ENCODE data around the gene FRMD3.

FRMD3 gene

DNA sequence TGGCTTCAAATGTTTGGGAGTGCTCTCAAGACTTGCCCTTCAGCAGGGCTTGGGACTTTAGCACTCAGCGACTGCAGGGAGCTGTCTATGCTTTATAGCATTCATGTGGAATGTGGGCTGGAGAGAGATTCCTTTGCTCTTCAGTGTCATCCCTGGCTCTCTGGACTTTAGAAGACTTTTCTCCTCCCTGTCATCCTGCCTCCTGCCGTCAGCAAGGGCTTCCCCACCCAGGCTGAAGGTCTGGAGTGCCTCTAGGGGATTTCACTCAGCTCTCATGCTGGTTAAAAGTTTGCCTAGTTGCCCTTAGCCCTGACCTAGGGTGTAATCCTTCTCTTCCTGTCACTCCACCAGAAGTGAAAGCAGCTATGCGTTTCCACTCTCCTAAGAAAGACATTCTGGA, 210.9 kb downstream of the FRMD3 start:
- DNase-seq, result no peak

DNA sequence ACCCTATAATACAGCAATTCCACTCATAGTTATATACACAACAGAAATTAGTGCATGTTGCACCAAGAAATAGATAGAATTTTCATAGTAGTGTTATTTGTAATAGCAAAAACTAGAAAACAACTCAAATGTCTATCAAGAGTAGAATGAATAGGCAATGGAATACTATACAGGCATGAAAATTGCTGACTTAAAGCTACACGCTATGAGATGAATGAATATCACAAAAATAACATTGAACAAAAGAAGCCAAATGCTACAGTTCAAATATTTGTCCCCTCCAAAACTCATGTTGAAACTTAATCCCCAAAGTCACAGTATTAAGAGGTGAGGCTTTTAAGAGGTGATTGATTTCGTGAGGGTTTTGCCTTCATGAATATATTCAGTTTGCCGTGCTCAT, 215.1 kb downstream of the FRMD3 start:
- DNase-seq, result no peak

- DNase-seq, result no peak
Measured at GRCh38 chr9:83322438-83322837, 215.8 kb downstream of the FRMD3 start.

GRCh38 chr9:83317244-83317643, 221.0 kb downstream of the FRMD3 start:
- no peak for DNase-seq

GRCh38 chr9:83315649-83316048, 222.6 kb downstream of the FRMD3 start:
- DNase-seq, result no peak

DNA sequence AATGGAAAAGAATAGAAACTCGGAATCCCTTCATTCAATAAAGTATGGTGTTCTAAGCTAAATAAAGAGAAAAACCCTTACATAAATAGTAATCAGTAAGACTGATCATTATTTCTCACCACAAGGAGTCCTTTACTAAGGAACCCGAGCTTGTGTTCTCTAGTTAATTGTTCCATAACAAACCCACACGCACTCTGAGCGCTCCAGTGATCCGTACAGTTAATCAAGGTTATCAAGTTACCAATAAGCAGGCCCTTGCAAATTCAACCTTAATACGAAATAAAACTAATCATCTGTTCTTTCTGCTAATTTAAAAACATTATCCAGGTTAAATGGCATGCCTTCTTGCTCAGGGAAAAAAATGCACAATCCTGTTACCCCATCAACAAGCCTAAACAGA, 224.4 kb downstream of the FRMD3 start:
- DNase-seq, result no peak

DNA sequence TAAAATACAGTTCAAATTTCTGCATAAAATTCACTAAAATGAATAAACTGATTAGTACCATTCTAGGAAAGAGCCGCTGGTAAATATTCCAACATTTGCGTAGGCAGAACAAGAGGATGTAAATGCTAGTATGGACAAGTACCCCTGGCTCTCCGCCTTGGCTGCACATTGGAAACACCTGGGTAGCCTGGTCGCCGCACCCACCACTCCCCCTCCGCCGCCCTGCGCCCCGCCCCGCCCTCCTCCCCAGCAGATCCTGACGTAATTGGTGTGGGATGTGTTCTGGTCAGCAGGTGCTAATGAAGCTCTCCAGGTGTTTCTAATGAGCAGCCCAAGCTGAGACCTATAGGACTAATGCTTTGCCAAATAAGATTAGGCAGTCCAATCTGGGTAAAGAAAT, 225.7 kb downstream of the FRMD3 start:
- DNase-seq, result no peak

DNA sequence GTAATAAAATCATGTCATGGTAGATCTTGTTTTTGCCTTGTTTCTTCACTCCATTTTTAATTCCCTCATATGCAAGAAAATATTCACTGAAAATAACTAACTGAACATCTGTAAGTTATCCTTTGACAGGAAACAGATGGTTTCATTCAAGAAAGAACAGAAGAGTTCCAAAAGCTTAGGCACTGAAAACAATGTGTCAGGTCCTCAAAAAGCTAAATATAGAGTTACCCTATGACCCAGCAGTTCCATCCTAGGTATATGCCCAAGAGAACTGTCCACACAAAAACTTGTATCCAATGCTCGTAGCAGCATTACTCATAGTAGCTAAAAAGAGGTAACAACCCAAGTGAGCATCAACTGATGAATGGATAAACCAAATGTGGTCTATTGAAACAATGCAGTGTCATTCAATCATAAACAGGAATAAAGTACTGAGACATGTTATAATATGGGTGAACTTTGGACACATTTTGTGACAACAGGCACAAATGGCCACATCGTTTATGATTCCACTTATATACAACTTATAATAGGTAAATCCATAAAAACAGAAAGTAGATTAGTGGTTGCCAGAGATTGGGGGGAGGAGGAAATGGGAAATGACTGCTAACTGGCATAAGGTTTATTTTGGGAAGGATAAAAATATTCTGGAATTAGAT, 231.0 kb downstream of the FRMD3 start:
- no peak for DNase-seq

DNA sequence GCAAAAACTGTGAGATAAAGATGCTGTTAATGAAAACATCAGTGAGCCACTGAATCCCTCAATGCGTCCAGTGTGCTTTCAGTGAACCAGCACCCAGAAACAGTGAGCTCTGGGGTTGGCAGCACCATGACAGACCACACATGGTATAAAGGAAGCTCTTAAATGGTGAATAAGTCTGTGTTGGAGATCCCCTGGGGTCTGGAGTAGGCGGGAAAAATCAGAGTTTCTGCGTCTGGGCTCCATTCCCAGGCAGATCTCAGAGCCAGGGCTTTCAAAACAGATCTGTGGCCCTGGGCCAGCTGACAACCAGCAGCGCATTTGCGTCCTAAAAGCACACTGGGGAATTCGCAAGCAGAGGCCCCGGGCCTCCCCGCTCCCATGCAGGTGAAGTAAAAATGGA, 233.5 kb downstream of the FRMD3 start:
- DNase-seq, result no peak

DNA sequence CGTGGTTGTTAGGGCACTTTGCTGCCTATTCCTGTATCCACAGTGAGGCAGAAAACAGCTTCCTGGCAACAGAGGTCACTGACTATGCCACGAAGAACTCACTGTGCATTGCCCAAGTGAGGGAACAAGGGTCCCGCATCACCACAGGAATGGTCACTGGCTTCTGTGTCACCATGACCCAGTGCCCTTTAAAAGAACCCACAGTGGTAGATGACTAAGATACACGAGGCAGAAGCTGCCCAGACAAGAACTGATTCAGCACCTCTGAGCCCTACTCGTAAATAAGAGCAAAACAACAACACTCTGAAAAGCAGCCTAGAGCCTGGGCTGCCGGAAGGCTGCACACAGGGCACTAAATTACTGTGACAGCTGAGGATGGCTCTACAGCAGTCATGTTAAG, 238.6 kb downstream of the FRMD3 start:
- no peak for DNase-seq

DNA sequence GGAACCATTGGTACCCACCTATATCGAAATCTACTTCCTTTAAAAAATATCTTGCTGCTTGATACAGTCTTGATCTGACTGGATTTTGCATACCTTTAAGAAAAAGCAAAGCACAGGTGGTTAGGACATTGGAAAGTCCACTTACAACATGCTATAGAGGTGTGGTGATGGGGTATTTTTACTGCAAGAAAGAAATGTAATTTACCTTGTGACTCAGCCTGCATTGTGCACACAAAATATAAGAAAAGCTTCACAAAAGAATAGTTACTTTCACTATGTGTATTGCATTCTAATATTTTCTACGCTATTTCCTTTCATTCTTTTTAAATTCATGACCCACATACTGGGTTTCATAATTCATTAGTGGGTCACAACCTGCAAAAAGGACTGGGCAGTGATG, 239.1 kb downstream of the FRMD3 start:
- DNase-seq, result no peak

- no peak for DNase-seq
Measured at GRCh38 chr9:83296123-83296522, 242.1 kb downstream of the FRMD3 start.

DNA sequence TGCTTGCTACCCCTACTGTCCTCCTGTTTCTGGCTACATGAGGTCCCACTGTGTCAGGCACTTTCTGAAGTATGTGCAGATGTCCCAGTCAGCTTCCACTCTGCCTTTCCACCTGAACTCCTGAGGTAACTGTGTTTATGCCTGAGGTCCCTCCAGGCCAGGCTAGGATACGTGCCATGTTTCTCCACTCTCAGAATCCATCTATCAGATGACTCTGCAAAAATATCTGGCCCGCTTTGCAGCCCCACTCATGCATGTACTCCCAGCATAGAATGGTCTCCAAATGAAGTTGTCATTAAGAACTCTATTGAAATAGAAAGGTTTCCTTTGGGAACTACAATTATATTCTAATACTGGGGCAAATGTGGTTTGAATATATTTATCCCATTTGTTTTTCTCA, 243.4 kb downstream of the FRMD3 start:
- no peak for DNase-seq

DNA sequence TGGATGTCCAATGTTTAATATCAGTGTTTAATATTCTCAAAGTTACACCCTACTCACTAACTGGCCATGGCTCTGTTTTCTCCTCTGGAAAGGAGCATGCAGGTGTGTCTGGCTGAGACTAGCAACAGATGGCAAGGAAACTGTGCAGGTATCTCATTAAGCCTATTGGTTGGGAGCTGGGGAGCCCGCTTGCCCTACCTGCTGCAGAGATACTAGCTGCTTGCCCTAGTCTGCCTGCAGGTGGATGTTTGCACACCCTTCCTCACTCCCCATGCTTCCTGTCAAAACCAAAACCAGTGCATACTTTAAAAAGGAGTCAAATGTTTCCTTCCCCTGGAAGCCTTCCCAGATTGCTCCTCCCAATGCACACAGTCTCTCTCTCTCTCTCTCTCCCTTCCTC, 247.0 kb downstream of the FRMD3 start:
- DNase-seq, result no peak

DNA sequence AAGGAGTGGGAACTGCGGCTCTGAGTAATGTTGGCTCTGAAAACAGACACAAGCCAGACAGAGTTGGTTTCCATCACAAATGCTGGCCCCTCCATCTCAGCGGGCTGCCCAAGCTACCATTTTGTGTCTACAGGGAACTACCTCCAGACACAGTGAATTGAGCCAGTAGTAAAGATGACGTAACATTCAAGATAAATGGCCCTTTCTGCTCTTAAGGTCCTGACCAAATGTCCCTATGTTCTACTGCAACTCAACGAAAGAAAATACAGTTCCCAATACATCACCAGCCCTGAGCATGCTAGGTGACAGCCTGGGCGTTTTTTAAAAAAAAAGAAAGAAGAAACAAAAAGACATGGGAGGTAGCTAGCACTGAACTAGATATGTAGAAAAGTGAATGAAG, 247.5 kb downstream of the FRMD3 start:
- no peak for DNase-seq

GRCh38 chr9:83287021-83287420, 251.2 kb downstream of the FRMD3 start:
- DNase-seq, result no peak

DNA sequence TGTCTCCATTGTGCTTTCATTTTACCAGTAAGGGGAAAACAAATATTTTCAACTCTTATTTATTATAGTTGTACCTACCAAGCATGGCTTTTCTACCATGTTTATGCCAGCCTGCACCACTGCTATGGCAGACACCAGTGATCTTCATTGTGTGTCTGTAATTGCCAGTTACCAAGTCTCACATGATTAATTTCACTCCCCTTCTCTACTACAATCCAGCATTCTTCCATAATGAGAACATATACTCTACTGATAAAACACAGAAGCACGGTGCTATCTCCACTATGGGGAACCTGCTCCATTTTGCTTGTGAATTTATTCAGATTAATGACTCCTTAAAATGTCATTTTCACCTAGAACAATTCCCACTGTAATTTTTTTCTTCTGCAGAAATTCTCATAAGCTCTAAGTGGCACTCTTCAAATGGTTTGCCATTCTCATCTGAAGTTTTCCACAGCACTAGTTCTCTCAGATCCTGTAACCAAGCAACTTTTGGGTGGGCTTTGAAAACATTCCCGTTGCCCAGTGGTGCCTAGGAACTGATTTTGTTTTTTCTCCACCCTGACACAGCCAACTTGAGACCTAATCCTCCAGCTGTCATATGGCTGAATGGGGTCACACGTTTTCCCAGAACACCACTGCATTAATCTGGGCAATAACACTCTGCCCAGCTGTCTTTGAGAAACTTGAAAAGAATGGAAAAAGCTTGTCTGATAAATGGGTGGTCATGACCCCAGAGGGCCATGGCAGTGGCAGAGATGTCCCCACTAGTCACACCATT, 252.6 kb downstream of the FRMD3 start:
- no peak for DNase-seq

DNA sequence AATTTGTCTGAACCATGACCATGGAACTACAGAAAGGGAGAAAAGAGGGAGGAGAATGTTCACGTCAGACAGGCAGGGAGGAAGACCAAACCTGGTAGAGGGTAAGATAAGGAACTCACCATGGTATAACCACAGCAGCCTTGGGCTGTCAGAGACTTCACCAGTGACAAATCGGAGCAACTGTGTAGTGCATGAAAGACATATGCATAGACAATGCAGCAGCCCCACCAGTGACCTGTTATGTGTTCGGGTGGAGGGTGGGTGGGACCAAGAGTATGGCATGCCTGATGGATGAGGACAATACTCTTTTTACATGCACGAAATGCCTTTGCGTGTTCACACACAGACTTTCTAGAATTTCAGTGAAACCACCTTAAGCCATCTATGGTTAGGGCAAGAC, 253.5 kb downstream of the FRMD3 start:
- DNase-seq, result no peak

- no peak for DNase-seq
Measured at GRCh38 chr9:83283528-83283927, 254.7 kb downstream of the FRMD3 start.

DNA sequence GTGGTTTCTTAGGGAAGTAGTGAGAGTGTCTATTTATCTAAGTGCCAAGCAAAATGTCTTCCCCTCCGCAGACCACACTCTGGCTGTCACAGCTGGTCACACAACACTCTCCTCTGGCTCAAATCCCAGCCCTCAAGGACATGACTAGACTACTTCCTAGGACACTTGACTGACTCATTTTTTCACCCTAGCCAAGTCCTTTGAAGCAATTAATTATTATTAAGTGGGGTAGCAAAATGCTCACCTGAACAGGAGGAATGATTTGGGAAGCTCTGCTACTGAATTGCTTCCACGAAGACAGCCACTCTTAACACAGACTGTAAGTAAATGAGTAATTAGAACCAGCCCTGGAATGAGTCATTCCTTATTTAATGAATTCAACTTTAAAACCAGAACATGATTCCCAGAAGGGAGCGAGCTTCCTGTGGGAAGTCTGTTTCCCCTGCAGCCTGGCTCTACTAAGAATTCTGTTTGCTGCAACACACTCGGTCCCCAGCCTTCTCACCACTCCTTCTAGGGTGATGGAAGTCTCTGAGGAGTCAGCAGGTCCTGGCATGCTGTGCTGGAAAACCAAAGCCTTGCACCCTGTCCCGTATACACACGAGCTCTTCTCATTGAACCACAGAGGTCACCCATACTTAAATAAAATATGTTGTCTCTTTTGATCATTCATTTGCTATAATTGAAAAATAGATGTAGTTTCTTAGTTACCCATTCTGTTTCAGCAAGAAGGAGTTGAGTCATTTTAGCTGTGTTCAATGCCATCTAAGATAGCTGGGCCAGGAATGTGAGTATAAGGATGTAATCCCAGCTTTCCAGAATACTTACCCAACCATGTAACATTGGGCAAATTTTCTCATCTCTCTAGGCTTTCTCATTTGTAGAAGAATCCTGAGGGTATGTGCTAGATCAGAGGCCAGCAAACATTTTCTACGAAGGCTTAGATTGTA, 256.6 kb downstream of the FRMD3 start:
- no peak for DNase-seq

- DNase-seq, result no peak
Measured at GRCh38 chr9:83280790-83281189, 257.4 kb downstream of the FRMD3 start.

DNA sequence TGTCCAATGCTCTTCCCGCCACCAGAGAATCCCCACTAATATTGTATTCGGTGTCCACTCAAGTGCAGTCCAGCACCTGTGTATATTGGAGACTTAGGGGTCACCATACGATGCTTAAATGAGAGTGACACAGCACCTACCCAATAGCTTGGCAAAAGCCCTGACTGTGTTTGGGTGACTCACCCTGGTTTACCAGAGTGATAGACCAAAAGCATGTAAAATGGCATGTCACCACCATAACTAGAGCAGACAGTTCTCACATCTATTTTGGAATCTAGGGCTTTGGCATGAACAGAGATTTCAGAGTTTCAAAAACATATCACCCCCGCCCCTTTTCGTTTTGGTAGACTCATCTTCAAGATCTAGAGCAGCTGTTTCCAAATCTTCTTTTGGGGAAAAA, 257.9 kb downstream of the FRMD3 start:
- no peak for DNase-seq

DNA sequence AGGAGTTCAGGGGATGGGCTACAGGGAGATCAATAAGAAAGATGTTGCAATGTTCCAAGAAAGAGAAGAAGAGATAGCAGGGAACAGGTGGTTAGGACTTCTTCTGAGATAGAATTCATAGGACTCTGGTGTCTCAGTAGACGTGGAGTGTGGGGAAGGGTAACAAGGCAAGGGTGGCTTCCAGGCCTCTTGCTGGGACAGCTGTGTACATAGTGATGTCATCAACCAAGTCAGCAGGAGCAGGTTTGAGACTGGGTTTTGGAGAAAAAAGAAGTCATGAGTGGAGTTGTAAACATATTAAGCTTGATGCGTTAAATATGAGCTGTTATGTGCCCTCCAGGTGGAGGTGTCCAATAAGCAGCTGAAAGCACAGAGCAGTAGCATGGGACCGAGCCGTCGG, 263.4 kb downstream of the FRMD3 start:
- no peak for DNase-seq

DNA sequence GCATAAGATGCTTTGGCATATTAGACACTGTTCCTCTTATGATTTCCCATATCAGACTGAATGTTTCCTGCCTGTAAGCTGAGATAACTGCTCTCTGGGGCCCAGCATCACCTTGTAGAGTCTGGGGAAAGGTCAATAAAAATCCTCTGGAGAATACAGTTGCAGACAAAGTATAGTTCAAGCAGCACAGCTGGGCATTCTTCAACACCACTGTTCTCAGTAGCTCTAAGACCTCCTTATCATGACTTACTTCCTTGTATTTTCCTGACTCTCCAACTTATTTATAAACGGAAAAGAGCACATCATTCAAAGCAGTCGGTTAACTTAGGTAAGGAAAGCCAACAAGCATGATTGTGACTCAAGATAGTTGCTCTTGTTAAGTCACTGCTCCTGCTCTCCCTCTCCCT, 266.5 kb downstream of the FRMD3 start:
- no peak for DNase-seq
